NCI-H2107 (cell line): Measurements from ENCODE around the gene ARL17B.
"Not testable (repeated sequence)": the region's sequence is repeated elsewhere in the genome, so short reads cannot be mapped to it uniquely, and the experiment has no call there.

ENCODE experiments used
- DNase-seq: peaks from one replicate; lab custom pipeline; 2025; lab: John Stamatoyannopoulos, UW

The ARL17B gene

DNA sequence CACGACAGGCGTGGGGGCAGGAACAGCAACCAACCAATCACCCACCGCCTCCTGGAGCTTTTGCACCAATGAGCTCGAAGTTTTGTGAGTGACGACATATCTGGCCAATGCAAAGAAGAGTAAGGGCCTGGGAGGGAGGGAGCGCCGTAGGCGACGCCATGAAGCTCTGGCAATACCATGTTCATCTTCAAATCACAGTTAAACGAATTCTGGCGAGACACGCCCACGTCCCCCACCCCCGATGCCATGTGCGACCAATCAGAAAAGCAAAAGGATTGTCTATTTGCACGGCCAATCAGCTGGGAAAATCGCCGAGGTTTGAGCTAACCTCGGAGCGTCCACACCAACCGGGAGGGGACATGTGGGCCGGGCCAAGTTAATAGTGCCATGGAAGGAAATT lies at the start of gene ARL17B:
TSS of gene ARL17B (minus strand) at position 12 of the 400 bp plus-strand sequence. CDS start 3,369 bp downstream, outside the sequence.
- not testable (repeated sequence) for DNase-seq

DNA sequence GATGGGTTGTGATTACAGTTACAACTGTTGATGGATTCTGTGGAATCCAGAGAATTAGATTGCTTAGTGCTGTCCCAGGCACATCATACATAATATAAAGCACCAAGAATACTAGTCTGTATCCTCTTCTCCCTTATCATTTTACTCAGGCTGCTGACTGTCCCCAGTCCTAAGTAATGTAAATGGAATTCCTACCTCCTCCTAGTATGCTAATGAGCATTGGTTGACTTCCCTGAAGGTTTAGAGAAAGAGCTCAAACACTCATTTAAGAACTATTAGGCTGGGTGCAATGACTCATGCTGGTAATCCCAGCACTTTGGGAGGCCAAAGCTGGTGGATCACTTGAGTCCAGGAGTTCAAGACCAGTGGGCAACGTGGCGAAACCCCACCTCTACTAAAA lies 48.3 kb upstream of the ARL17B start:
- DNase-seq = not testable (repeated sequence)

DNA sequence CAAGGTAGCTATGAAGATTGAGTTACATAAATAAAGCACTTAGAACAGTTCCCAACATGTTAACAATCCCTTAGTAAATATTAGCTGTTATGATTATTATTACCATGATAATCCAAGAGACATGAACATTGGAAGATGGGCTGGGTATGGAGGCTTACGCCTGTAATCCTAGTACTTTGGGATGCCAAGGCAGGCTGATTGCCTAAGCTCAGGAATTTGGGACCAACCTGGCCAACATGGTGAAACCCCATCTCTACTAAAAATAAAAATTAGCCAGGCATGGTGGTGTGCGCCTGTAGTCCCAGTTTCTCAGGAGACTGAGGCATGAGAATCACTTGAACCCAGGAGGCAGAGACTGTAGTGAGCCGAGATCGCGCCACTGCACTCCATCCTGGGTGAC lies 45.6 kb upstream of the ARL17B start:
- not testable (repeated sequence) for DNase-seq

DNA sequence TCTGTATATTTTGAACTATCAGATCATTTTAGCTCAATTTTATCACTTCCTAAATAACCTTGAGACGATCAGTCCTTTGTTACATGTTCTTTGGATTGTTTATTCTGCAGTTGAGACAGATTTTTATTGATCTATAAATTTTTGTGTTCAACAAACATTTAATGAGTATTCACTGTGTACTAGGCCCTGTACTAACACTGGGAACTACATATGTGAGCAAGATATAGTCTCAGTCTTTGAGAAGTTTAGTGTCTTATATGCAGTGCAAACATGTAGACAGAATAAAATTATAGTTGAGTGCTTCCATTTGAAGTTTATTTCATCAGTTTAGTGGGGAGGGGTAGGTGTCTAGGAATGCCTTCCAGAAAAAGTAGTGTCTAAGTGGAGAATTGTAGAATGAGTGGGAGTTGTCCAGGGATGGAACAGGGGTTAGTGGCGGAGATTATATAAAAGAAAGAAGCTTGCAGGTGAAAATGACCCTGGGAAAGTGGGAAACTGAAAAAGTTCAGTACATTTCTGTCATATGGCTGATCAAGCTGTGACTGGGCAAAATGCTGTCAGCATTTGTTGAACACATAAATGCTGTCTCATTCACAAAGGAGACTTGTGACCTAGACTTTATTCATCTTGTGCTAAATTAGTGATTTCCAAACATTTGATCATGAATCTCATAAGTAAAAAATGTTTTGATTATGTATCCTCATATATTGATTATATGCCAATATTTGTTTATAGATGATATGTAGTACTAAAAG lies 39.6 kb upstream of the ARL17B start:
- not testable (repeated sequence) for DNase-seq

DNA sequence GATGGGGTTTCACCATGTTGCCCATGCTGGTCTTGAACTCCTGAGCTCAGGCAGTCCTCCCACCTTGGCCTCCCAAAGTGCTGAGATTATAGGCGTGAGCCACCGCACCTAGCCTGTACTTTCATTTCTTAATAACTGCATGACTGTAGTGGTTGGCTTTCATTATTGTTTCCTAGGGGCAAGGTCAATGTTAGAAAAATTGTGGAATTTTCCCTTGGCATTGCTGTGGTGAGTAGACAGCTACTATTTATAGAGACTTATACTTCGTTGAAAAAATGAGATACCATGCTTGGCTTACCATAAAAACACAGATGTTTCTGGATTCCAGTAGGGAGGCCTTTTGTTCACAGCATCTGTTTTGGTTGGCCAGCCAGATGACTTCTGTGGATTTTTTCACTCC lies 39.0 kb upstream of the ARL17B start:
- not testable (repeated sequence) for DNase-seq

DNA sequence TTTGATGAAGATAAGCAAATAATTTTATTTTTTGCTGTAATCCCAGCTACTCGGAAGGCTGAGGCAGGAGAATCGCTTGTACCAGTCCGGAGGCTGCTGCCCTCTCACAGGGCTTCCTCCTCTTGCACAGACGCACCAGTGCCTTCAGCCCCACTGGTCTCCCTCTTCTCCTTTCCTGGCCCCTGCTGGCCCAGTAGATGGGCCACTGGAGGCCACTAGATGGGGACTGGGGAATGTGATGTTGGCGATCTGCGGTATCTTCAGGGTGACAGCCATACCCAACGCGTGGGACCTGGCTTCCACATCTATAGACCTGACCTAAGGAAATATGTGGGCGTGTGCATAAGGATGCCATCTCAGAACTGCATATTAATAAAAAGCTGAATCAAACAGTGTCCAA lies 38.4 kb upstream of the ARL17B start:
- not testable (repeated sequence) for DNase-seq

DNA sequence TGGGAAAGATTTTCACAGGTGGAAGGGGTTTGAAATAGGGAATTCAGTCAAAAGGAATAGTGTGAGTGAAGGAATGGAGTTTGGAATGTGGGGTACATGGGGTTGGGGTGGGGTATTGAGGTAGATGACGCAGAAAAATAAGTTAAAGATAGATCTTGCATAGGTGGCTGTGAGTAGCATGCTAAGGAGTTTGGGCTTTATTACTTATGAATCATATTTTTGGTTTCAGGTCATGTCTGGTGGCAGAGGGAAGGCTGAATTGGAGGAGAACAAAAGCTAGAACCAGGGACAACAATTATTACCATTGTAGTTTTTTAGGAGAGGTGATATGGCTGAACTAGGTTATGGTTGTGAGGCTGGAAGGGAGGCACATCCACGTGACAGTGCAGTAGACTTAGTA lies 34.7 kb upstream of the ARL17B start:
- DNase-seq = not testable (repeated sequence)

DNA sequence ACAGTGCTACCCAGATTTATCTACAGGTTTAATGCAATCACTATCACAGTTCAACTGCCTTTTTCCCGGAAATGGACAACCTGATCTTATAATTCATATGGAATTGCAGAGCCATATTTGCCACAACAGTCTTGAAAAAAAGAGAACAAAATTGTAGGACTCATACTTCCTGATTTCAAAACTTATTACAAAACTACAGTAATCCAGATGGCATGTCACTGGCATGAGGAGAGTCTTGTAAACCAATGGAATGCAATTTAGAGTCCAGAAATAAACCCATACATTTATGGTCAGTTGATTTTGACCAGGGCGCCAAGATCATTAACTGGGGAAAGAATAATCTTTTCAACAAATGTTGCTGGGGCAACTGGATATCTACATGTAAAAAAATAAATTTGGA lies 32.1 kb upstream of the ARL17B start:
- DNase-seq = not testable (repeated sequence)

DNA sequence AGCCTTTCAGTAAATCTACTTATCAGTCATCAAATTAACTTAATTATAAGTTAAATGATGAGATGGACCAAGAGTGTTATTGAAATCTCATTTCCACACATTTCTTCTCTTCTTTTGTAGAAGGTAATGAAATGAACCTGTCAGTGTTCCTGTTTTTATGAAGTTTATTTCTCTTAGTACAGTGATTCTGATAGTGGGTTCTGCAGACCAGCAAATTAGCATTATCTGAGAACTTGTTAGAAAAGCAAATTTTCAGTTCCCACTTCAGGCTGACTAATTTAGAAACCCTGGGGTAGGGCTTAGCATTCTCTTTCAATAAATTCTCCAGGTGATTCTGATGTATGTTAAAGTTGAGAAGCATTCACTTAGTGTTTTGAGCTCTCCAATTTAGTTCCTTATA lies 23.9 kb upstream of the ARL17B start:
- not testable (repeated sequence) for DNase-seq

DNA sequence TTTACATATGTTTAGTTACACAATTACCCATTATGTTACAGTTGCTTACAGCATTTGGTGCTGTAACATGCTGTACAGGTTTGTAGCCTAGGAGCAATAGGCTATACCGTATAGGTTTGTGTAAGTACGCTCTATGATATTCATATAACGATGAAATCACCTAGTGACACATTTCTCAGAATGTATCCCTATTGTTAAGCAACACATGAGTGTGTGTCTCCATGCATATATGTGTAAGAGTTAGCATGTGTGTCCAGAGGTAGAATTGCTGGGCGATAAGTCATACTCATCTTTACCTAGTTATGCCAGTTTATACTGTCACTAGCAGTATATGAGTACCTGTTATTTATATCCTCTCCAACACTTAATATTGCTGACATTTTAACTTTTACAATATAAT lies 21.6 kb upstream of the ARL17B start:
- DNase-seq = not testable (repeated sequence)

DNA sequence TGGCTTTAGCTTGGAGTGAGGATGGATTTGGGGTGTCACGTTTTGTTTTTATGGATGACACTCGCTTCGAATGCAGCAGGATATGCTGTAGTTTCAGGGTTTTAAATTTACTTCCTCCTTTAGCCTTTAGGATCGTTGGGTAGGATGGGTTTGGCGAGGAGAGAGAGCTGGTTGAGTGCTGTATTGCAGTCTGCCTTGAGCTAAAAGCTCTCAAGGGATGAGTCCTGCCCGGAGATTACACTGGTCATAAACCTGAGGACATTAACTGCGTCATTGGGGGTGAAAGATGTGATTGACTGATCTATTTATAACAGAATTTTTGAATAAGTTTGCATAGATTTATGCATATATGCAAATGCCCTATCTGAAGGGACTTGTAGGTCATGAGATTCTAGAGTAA lies 11.9 kb upstream of the ARL17B start:
- DNase-seq = not testable (repeated sequence)

DNA sequence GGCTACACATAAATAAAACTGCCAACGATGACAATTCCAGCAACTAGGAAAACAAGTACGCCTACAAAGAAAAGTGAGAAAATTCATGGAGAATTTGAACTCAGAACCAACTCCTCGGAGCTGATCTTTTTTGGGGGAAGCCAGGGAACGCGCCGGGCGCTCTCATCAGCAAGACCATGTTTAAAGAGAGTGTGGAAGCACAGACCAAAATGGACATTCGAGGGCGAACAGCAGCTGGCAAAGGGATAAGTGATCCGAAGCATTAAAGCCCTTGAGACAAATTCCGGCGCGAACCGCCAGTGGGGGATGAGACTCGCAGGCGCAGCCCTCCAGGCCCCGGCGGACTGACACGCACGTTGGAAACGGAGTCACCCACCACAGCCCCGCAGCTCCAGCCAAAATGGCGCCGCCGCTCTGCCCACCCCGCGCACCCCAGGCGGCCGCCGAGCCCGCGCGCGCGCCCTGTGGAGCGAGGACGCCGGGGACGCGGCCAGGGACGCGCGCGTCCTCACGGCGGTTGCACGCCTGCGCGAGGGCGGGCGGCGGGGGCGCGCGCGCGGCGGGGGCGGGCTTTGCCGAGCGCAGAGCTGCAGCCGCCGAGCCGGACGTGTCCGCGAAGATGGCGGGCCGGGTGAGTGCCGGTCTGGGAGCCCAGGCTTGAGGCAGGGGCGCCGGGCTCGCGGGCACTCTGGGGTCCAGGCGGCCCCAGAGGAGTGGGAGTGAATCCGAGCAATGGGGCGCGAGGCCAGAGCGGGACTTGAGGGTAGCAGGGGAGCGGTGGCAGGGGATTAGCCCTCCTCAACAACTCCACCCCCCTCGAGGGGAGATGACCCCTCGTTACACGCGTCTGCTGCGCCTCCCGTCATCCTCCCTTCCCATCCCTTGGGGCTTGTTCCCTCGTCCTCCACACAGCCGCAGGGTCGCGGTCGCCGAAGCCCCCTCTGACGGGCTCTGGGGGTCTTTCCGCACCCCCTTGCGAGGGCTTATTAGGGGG lies 11.0 kb upstream of the ARL17B start:
- DNase-seq = not testable (repeated sequence)

DNA sequence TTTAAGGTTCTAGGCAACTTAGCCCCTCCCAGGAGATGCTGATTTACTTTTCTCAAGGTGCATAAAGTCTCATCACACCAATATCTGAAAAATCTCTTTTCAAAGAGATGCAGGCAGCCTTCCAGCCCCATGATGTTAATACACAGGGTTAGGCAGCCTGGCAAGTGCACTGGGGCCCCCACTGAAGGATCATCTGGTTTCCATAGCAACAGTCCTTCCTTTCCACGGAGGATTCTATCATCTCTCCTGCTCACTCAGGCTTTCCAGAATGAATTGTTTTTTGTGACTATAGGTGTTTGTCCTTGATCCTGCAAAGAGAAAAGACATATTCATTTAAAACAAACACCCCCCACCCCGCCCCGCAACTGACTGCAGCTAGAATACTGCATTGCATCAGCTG lies 6.0 kb upstream of the ARL17B start:
- DNase-seq = not testable (repeated sequence)

DNA sequence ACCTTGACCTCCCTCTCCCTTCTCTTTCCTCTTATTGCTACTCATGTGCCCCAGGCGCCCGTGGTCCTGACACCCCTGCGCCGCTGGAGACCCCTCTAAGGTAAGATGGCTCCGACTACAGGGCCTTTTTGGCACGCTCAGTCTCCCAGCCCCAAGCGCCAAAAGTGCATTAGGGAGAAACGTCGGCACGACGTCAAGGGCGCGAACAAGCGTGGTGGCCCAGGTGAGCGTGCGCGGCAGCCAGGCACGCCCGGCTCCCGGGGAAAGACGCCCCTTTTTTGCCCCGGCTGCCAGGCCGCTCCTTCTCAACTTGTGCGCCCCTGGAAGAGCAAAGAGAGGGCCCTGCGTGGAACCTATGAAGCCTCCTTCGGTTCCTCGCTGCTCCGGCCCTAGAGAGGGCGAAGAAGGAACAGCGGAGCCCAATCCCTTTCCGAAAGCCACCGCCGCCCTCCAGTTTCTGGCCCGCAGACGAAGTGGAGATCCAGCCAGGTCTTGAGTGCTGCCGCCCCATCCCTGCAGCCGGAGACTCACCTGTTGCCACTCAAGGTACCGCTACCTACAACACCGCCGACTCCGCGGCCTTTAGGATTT lies 326 bp downstream of the ARL17B start:
- DNase-seq = not testable (repeated sequence)

DNA sequence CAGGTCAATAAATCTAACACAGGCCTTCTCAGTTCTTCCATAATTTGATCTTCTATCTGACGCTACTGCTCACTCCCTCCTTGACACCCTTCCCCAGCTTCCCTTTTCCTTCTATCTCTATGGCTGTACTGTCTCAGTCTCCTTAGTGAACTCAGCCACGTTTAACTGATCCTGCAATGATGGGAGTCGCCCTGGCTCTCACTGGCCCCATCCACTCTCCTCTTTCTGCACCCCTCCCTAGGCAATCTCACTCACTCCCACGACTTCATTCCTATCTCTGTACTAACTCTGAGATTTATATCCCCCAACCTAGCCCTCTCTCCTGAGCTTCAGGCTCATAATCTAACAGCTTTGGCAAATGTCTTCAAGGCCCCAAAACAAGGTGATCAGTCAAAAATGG lies 7.7 kb downstream of the ARL17B start:
- DNase-seq = not testable (repeated sequence)

DNA sequence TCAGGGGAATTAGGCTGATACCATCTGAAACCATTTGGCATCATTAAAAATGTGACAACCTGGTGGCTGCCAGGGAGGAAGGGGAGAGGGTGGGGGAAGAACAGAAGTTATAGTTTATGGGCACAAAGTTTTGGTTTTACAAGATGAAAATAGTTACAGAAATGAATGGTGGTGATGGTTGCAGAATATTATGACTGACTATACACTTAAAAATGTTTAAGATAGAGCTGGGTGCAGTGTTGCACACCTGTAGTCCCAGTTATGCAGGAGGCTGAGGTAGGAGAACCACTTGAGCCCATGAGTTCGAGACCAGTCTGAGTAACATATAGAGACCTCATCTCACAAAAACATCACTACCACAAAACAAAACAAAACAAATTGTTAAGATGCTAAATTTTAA lies 12.5 kb downstream of the ARL17B start:
- not testable (repeated sequence) for DNase-seq

DNA sequence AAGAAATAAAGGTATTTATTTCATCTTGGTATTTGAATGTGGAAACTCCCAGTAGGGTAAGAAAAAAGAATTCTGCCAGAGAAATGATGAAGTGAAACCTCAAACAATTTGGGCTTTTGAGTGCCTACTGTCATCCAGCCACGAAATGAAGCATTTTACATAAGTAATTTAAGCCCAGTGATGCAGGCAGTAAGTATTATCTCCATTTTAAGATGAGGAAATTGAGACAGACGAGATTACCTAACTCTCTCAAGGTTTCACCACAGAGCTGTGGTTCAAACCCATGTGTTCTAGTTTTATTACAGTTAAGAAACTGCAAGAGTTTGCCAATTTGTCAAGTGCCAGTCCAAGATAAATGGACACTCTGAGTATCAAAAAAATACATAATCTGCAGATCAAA lies 13.2 kb downstream of the ARL17B start:
- not testable (repeated sequence) for DNase-seq

DNA sequence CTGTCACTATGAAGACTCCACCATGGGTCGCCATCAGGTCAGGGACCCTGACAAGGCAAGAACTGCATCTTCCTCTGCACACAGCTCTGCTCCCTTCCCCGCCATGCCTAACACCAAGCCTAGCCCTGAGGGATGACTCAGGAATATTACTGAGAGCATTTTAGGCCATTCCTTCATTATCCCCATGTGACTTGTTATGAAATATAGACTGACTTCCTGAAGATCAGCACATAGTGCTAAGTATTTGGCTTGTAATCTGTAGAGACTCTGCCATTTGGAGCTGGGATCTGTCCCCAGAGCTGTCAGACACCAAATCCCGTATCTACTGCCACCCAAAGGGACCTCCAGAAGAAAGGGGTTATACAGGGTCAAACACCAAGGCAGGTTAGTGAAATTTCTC lies 19.4 kb downstream of the ARL17B start:
- not testable (repeated sequence) for DNase-seq

DNA sequence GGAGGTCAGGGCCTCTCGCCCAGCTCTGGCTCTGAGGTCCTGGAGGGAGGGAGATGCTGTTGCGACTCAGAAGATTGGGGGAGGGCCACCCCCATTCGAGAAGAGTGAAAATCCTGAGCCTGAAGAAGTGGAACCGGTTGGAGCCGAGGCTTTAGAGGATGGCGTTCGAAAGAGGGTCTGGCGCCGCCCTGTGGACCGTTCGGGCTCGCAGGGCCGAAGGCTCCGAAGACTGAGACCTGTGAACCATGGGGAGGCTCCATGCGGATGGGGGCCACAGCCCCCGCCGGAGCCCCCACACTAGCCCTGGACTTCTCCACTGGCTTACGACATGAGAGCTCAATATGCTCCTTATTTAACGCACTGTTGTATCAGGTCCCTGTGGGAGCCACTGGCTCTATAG lies 20.3 kb downstream of the ARL17B start:
- not testable (repeated sequence) for DNase-seq

DNA sequence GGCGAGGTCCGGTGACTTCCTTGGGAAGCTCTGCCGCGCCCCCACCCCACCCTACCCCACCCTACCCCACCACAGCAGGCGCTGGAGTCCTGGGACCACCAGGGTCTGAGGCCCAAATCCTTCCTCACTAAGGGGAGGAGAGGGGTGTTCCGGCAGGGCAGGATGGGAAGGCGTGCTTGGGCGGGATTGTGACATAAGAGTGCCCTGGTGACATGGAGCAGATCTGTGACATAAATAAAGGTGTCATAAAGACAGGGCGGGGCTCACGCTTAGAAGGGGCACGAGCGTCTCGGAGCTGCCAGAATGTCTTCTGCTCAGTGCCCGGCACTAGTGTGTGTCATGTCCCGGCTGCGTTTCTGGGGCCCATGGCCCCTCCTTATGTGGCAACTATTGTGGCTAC lies 66.7 kb downstream of the ARL17B start, which contains the start of gene LRRC37A:
TSS of gene LRRC37A (plus strand) at position 301 of the 400 bp plus-strand sequence. CDS start at position 304, 3 bp downstream.
- not testable (repeated sequence) for DNase-seq

DNA sequence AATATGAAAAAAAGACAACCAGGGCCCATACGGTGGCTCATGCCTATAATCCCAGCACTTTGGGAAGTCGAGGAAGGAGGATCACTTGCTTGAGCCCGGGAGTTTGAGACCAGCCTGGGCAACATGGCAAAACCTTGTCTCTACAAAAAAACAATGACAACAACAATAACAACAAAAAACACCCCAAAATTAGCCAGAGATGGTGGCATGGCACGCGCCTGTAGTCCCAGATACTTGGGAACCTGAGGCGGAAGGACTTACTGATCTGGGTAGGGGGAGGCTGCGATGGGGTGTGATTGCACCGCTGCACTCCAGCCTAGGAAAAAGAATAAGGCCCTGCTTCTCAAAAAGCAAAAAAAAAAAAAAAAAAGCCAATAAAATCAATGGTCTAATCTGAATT lies 69.9 kb downstream of the ARL17B start:
- DNase-seq = not testable (repeated sequence)

DNA sequence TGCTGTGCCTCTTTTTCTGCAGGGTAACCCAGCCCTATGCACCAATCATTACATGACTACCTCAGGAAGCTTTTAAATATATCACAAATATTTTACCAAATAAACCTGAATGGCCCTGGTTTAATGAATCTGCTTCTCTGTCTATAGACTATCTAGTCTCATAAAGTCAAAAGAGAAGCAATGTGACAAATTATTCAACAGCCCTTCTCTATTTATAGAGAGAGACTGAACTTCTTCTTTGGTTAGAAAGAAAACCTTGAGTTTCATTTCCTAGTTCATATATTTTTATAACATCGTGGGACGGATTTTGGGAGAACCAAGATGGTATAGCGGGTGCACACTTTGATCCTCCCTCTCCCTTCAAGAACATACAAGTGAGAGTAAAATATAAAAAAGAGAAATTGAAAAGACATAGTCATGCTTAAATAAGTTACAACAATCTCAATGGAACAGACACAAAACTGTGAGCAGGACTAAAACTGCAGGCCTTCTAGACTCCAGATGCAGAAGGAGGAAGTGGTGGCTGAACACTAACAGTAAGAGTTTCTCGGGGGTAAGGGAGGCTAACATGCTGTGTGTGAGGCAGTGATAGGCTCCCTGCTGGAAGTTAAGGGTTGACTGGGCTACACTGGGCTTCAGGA lies 70.5 kb downstream of the ARL17B start:
- DNase-seq = not testable (repeated sequence)
